ENCODE results near the gene SCUBE1.

SCUBE1 gene

GRCh38 chr22:43343262-43343669 lies at the start of gene SCUBE1:
Gene SCUBE1, minus strand, starts transcription at chr22:43343372. Its CDS starts 111 bp downstream, at chr22:43343261.
- DNase-seq, result peak; percentile 56

- DNase-seq, result no peak
Measured at GRCh38 chr22:43392385-43392989, 49.3 kb upstream of the SCUBE1 start.

DNA sequence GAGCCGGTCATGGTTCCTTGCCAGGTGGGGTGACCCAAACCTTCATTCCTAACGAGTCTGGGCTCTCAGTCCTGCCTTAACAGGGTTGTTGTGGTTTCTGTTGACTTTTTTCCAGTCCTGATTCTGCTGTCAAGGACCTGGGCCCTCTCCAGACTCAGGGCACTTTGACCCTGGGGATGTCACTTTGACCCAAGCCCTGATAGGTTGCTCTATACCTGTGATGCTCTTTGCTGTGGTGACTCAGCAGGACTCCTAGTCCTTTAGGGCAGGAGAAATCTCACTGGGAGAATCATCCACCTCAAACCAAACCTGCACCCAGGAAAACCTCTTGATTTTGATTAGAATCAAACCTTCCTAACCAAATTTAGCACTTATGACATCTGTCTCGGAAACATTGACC lies 48.1 kb upstream of the SCUBE1 start:
- no peak for DNase-seq

DNA sequence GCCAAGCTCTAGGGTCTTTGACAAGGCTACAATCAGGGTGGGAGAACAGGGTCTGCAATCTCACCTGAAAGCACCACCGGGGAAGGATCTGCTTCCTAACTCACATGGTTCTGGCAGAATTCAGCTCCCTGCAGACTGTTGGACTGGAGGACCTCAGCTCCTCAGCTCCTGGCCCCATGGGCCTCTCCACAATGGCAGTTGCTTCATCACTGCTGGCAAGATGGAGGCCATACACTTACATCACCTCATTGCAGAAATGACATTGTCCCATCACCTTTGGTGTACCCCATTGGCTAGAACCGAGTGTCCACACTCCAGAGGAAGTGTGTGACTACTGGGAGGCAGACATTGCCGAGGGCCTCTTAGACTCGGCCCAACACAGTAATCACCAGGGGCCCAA lies 47.7 kb upstream of the SCUBE1 start:
- DNase-seq, result no peak

DNA sequence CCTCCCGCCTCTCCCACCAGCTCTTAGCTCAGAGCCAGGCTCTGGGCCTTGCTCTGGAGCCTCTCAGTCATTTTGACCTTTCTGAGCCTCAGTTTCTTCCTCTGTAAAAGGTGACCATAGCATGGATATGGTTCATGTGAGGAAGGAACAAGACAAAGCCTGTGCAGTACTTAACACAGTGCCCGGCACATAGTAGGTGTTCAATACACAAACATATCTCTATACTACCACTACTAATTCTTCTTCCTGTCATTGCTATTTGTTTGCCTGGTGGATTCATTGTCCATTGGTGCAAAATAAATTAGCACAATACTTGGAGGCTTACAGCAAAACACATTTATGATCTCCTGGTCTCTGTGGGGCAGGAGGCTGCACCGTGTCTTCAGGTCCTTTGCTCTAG lies 47.0 kb upstream of the SCUBE1 start:
- DNase-seq, result no peak

DNA sequence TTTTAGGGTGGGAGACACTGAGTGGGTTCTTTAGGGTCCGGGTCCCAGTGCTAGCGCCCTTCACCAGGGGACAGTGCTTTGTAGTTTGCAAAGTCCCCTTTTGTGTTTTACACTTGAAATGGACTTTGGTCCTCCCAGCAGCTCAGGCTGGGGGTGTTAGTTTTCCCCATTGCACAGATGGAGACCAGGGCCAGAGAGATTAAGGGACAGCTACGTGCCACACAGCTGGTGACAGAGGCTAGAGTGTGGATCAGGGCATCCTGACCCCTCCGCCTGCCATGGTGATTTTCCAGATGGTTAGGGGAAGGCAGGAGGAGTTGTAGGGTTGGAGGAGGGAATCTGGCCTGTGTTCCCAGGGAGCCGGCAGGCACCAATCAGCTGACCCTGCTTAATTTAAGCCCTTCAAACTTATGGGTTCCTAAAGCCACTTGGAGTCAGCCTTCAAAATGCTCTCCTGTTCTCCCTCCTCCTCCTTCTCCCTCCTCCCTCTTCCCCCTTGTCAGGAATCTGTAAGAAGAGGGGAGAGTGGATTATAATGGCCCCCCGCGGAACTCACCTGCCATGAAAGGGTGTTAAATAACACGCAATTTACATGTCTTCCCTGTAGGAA lies 46.2 kb upstream of the SCUBE1 start:
- DNase-seq, result no peak

DNA sequence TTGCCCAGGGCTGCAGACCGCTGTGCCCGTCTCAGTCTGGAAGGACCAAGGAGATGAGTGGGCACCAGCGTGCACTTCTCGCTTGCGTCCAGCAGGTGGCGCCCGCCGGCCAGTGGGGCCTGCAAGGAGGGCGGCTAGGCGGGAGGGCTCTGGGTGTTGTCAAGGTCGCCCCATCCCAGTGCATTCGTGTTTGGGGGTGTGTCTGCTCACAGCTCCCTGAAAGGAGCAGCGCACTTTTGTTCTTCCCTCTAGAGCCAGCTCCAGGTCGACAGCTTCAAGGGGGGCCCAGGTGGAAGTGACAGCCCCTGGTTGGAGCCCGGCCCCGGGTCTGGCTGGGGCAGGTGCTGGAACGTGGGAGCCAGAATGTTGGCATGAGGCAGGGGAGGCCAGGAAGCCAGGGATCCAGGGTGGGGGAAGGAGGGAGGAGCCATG lies 45.3 kb upstream of the SCUBE1 start:
- peak; percentile 54 for DNase-seq

DNA sequence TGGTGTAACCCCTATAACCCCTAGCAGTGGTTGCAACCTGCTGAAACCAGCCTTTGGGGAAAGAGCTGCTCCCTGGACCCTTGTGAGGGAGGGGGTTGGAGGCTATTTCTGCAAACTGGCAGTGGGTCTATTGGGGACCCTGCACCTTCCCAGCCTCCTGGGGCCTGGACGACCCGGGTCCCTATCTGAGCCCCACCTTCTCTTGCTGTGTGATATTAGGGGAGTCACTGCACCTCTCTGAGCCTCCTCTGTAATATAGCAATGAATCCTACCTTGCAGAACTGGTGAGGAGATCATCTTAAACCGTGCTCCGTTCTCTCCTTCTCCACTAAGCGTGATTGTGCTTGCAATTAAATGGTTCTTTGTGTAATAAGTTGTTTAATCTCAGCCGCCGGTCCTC lies 44.6 kb upstream of the SCUBE1 start:
- no peak for DNase-seq

DNA sequence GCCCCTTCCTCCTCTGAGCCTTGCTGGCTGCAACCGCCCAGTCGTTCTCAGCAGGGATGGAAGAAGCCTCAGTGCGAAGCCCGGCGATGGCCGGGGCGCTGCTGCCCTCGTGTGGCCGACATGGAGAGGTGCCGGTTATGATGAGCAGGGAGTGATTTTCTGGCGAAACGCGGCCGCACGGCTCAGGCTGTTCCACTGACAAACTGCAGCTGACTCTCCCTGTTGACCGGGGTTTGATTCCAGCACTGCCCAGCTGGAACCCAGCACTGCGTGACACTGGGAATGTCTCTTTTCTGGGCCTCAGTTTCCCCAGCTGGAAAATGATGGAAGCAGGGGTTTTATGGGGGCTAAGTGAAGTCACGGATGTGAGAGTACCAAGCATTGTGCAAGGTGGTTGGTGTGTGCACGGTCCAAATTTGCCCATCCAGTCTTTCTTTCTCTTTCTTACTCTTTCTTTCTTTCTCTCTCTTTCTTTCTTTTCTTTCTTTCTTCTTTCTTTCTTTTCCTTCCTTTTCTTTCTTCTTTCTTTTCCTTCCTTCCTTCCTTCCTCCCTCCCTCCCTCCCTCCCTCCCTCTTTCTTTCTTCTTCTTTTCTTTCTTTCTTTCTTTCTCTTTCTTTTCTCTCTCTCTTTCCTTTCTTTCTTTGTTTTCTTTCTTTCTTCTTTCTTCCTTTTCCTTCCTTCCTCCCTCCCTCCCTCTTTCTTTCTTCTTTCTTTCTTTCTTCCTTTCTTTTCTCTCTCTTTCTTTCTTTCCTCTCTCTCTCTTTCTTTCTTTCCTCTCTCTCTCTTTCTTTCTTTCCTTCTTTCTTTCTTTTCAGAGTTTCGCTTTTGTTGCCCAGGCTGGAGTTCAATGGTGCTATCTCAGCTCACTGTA lies 42.8 kb upstream of the SCUBE1 start:
- DNase-seq, result peak; percentile 67

- no peak for DNase-seq
Measured at GRCh38 chr22:43384863-43385262, 41.7 kb upstream of the SCUBE1 start.

- DNase-seq, result no peak
Measured at GRCh38 chr22:43381693-43382092, 38.5 kb upstream of the SCUBE1 start.

- DNase-seq, result no peak
Measured at GRCh38 chr22:43377896-43378704, 34.9 kb upstream of the SCUBE1 start.

DNA sequence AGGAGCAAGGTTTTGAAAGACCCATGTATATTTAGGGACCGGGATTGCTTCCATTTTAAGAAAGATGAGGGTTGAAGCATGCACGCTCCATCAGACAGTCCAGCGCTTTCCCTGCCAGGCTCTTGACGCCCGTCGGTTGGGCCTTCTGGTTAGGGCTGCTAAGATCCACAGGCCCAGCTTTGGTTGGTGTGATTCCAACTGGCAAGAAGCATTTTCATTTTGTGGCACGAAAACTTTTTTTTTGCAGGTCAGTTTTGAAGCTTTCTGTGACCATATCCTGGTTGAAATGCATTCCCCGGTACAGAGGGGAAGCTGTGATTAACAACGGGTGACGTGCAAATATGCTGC lies 34.4 kb upstream of the SCUBE1 start:
- DNase-seq, result no peak

GRCh38 chr22:43376765-43377547 lies 33.8 kb upstream of the SCUBE1 start:
- DNase-seq, result peak; percentile 41

- DNase-seq, result no peak
Measured at GRCh38 chr22:43375951-43376455, 32.8 kb upstream of the SCUBE1 start.

DNA sequence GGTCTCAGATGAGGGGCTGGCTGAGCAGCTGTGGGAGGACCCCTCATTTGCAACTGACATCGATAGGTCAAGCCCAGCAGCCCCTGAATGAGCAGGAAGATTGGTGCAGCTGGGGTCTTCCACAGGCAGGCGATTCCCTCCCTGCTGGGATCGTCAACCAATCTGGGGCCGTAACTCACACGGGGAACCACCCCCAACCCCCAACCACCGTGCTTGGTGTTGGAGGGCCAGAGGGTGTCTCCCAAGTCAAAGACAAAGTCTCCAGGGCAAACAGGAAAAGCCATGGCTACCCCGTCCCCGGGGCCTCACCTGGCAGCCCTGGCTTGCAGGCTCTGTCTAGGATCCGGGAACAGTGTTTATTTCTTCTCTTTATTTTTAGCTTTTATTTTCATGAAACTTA lies 26.9 kb upstream of the SCUBE1 start:
- no peak for DNase-seq

DNA sequence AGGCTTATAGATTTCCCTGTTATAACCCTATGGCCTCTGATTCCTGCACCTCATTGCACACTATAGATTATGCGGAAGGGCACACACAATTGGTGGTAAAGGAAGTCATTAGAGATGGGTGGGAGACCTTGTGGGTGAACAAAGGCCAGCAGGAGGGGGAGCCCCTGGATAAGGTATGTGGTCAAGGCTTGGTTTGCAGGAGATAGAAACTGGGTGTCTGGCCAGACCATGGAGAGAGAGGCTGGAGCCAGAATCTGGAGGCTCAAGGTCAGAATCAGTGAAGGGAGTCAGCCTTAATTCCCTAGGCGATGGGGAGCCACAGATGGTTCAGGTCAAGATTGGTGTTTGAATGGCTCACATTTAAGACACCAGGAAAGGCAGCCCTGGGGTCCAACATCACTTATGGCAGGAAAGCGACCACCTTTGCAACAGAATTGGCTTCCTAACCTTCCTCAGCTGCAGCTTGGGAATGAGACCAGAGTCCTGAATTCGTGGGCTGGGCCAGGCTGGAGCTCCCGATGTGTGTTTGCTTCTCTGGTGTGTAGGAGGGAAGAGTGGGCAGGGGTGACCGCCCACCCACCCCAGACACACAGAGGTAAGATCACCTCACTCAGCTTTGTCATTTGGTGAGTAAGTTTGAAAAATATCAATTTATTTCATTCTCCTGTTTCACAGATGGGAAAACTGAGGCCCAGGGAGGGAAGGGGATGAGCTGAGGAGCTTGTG lies 22.7 kb upstream of the SCUBE1 start:
- no peak for DNase-seq

- no peak for DNase-seq
Measured at GRCh38 chr22:43364169-43364435, 20.9 kb upstream of the SCUBE1 start.

DNA sequence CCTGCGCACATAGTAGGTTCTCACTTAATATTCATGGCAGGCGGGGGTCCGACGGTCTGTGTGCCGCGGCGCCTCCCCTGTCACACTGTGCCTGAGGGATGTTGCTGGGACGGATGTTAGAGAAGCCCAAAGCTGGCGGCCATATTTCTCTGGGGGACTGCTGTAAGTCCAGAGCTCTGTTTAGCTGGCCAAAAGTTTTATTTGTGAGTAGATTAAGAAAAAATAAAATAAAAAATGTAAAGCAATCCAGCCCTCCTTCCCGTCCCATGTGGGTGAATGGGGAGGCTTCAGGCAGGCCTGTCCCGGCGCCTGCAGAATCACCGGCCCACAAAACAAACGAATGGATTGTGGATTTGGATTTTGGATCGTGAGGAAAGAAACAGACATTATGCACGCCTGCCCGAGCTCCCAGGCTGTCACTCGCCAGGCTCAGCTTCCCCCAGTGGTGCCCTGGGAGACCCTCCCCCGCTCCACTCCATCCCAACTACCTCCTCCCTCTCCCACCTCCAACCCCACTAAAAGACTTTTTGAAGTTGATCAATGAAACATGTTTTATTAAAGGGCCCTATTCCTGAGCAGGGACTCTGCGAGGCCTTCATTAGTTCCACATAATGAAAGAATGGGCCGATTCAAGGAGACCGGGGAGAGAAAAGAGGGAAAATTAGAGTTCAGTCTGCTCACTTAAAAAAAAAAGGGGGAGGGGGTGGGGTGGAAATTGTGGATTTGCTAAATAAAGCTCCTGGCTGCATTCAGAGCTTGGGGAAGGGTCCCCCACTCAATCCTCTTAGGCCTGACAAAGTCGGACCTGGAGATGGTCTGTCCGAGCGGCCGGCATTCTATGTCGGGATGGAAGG lies 20.4 kb upstream of the SCUBE1 start:
- no peak for DNase-seq

- no peak for DNase-seq
Measured at GRCh38 chr22:43360576-43360975, 17.4 kb upstream of the SCUBE1 start.

DNA sequence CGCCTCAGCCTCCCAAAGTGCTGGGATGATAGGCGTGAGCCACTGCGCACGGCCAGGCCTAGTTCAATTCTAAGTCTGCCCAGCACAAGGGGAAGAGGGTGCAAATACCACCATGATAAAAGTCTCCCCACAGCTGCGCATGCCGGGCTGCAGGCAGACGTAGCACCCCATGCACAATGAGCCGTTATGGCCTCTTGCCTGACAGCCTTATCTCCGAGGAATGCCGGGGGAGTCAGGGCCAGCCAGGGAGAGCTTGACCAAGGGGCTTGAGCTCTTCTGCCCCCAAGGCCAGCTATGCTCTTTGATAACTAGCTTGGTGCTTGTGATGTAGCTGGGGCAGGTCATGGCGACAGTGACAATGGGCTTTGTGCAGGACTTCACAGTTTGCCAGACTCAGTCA lies 13.7 kb upstream of the SCUBE1 start:
- DNase-seq, result no peak
